ENCODE results near the gene DOCK2.

Gene DOCK2

DNA sequence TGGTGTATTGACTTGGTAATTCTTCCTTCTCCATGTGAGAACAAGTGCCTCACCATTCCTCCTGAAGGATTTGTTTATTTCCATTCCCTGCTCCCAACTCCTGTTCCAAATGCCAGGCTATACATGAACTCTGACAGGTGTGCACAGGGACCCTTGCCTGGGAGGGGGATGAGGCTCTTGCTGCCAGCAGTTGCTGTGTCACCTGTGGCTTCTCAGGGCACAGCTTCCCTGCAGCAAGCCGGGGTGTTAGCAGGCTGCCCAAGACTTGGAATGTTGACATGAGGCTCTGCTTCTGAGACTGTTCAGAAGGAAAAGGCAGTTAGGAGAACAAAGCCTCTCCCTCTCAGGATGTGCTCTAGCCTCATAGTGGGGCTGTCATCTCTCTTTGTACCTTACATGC is 131.3 kb downstream of the DOCK2 start:
- DNase-seq (ENCODE audit: low spot score): no peak
- no peaks in the 10 kb centered on the region for H3K9me3 ChIP-seq (replicated peaks in 1 of 2; ENCODE audit: control insufficient read depth in 2 of 2, insufficient read depth in 1 of 2, low read depth in 1 of 2, low read length in 2 of 2)
- H2BK5ac ChIP-seq (ENCODE audit: low read length): no peak overlapping the region
- H3K27me3 ChIP-seq (ENCODE audit: control insufficient read depth in 3 of 3, insufficient read depth in 3 of 3, low read depth in 1 of 3, low read length in 3 of 3): peaks cover 0 to under 1% (median 0%) of the 10 kb centered on the region in 3 experiments
- no peak overlapping the region for H3K27ac ChIP-seq (replicated peaks; ENCODE audit: low read length)
- no peak overlapping the region for H2BK15ac ChIP-seq (ENCODE audit: low read length)
- no peak overlapping the region for H3K14ac ChIP-seq (ENCODE audit: low read length)
- H2AK5ac ChIP-seq (ENCODE audit: low read depth, low read length): no peak overlapping the region
- no peak overlapping the region for H2BK120ac ChIP-seq (ENCODE audit: low read depth, low read length)
- H3K18ac ChIP-seq (ENCODE audit: low read length): no peak overlapping the region
- H2AFZ ChIP-seq (ENCODE audit: low read length): no peak overlapping the region
- no peak overlapping the region for H3K4me3 ChIP-seq (ENCODE audit: low read length in 2 of 2)
- no peak overlapping the region for H4K91ac ChIP-seq (ENCODE audit: low read depth, low read length, poor library complexity)
- H3K4me2 ChIP-seq (ENCODE audit: insufficient read depth, low read length, poor library complexity, severe bottlenecking): no peak overlapping the region
- no peaks in the 10 kb centered on the region for H3K36me3 ChIP-seq (replicated peaks in 1 of 2; ENCODE audit: control insufficient read depth in 2 of 2, insufficient read depth in 2 of 2, low read length in 2 of 2)
- H3K4me1 ChIP-seq (ENCODE audit: control insufficient read depth in 2 of 2, insufficient read depth in 1 of 2, low read depth in 1 of 2, low read length in 2 of 2): no peaks in the 10 kb centered on the region
- no peak overlapping the region for H3K23ac ChIP-seq (ENCODE audit: low read depth, low read length, poor library complexity)
- no CpG with 5 or more reads among the region's 1 CpG for WGBS, 2 donors (ENCODE audit: extremely low coverage in 2 of 2, insufficient read length in 2 of 2, insufficient replicate concordance in 1 of 2)
- H2BK12ac ChIP-seq (ENCODE audit: low read length): no peak overlapping the region
- H4K8ac ChIP-seq (ENCODE audit: low read depth, low read length): no peak overlapping the region
- no peak overlapping the region for H3K4ac ChIP-seq (ENCODE audit: low read length)
- H3K9ac ChIP-seq (ENCODE audit: low read depth, low read length, poor library complexity): no peak overlapping the region
- no peaks in the 10 kb centered on the region for H3K79me1 ChIP-seq (ENCODE audit: low read depth, low read length)

DNA sequence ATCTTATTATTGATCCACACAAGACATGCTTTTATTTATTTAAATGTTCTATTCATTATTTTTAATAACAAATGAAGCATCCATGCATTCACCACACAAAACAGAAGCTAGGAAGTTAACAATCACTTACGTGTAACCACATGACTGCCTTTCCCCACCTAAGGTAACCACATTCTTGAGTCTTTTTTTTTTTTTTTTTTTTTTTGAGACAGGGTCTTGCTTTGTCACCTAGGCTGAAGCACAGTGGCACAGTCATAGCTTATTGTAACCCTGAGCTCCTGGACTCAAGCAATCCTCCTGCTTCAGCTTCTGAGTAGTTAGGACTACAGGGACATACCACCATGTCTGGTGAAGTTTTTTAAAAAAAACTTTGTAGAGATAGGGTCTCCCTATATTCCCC is 133.0 kb downstream of the DOCK2 start:
- no peaks in the 10 kb centered on the region for H3K79me1 ChIP-seq (ENCODE audit: low read depth, low read length)
- no peaks in the 10 kb centered on the region for H3K4me1 ChIP-seq (ENCODE audit: control insufficient read depth in 2 of 2, insufficient read depth in 1 of 2, low read depth in 1 of 2, low read length in 2 of 2)
- H2BK12ac ChIP-seq (ENCODE audit: low read length): no peak overlapping the region
- H3K4me2 ChIP-seq (ENCODE audit: insufficient read depth, low read length, poor library complexity, severe bottlenecking): no peak overlapping the region
- H3K4ac ChIP-seq (ENCODE audit: low read length): no peak overlapping the region
- H2BK120ac ChIP-seq (ENCODE audit: low read depth, low read length): no peak overlapping the region
- no peak overlapping the region for H3K14ac ChIP-seq (ENCODE audit: low read length)
- H3K9ac ChIP-seq (ENCODE audit: low read depth, low read length, poor library complexity): no peak overlapping the region
- no peak overlapping the region for H2BK5ac ChIP-seq (ENCODE audit: low read length)
- H3K9me3 ChIP-seq (replicated peaks in 1 of 2; ENCODE audit: control insufficient read depth in 2 of 2, insufficient read depth in 1 of 2, low read depth in 1 of 2, low read length in 2 of 2): no peaks in the 10 kb centered on the region
- no CpG with 5 or more reads among the region's 1 CpG for WGBS, 2 donors (ENCODE audit: extremely low coverage in 2 of 2, insufficient read length in 2 of 2, insufficient replicate concordance in 1 of 2)
- no peak overlapping the region for H3K18ac ChIP-seq (ENCODE audit: low read length)
- H3K36me3 ChIP-seq (replicated peaks in 1 of 2; ENCODE audit: control insufficient read depth in 2 of 2, insufficient read depth in 2 of 2, low read length in 2 of 2): no peaks in the 10 kb centered on the region
- no peaks in the 10 kb centered on the region for H3K27me3 ChIP-seq (ENCODE audit: control insufficient read depth in 3 of 3, insufficient read depth in 3 of 3, low read depth in 1 of 3, low read length in 3 of 3)
- H2AK5ac ChIP-seq (ENCODE audit: low read depth, low read length): no peak overlapping the region
- no peak overlapping the region for H3K27ac ChIP-seq (replicated peaks; ENCODE audit: low read length)
- no peak overlapping the region for H2AFZ ChIP-seq (ENCODE audit: low read length)
- no peak overlapping the region for H3K4me3 ChIP-seq (ENCODE audit: low read length in 2 of 2)
- no peak overlapping the region for H4K91ac ChIP-seq (ENCODE audit: low read depth, low read length, poor library complexity)
- H3K23ac ChIP-seq (ENCODE audit: low read depth, low read length, poor library complexity): no peak overlapping the region
- H2BK15ac ChIP-seq (ENCODE audit: low read length): no peak overlapping the region
- no peak overlapping the region for H4K8ac ChIP-seq (ENCODE audit: low read depth, low read length)
- no peak for DNase-seq (ENCODE audit: low spot score)

DNA sequence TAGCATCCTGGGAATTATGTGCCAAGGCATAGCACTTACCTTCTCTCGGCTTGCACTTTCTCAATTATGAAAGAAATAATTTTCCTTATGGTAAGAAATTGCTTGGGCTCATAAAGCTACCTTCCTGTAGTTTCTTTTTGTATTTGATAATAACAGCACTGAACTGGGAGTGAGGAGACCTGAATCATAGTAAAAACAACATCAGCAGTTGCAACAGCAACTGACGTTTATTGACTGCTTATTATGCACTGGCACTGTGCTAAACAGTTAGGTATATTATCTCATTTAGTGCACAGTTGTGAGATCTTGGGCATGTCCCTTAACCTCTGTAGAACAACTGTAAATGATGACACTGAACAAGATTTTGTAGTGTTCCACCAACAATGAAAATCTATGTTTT is 135.2 kb downstream of the DOCK2 start:
- no peak overlapping the region for H2BK5ac ChIP-seq (ENCODE audit: low read length)
- H3K14ac ChIP-seq (ENCODE audit: low read length): no peak overlapping the region
- no peaks in the 10 kb centered on the region for H3K9me3 ChIP-seq (replicated peaks in 1 of 2; ENCODE audit: control insufficient read depth in 2 of 2, insufficient read depth in 1 of 2, low read depth in 1 of 2, low read length in 2 of 2)
- H2BK12ac ChIP-seq (ENCODE audit: low read length): no peak overlapping the region
- no peak overlapping the region for H4K8ac ChIP-seq (ENCODE audit: low read depth, low read length)
- H3K4me1 ChIP-seq (ENCODE audit: control insufficient read depth in 2 of 2, insufficient read depth in 1 of 2, low read depth in 1 of 2, low read length in 2 of 2): peaks cover 0 to 2% of the 10 kb centered on the region in 2 donors
- DNase-seq (ENCODE audit: low spot score): no peak
- H3K18ac ChIP-seq (ENCODE audit: low read length): no peak overlapping the region
- no CpG with 5 or more reads among the region's 2 CpGs for WGBS, 2 donors (ENCODE audit: extremely low coverage in 2 of 2, insufficient read length in 2 of 2, insufficient replicate concordance in 1 of 2)
- no peak overlapping the region for H3K27ac ChIP-seq (replicated peaks; ENCODE audit: low read length)
- no peak overlapping the region for H2BK15ac ChIP-seq (ENCODE audit: low read length)
- no peak overlapping the region for H3K4me2 ChIP-seq (ENCODE audit: insufficient read depth, low read length, poor library complexity, severe bottlenecking)
- no peak overlapping the region for H2AK5ac ChIP-seq (ENCODE audit: low read depth, low read length)
- no peak overlapping the region for H3K23ac ChIP-seq (ENCODE audit: low read depth, low read length, poor library complexity)
- no peak overlapping the region for H4K91ac ChIP-seq (ENCODE audit: low read depth, low read length, poor library complexity)
- no peak overlapping the region for H2AFZ ChIP-seq (ENCODE audit: low read length)
- H3K4me3 ChIP-seq (ENCODE audit: low read length in 2 of 2): no peak overlapping the region
- peaks cover 0 to 3% (median 0%) of the 10 kb centered on the region in 3 experiments for H3K27me3 ChIP-seq (ENCODE audit: control insufficient read depth in 3 of 3, insufficient read depth in 3 of 3, low read depth in 1 of 3, low read length in 3 of 3)
- no peaks in the 10 kb centered on the region for H3K36me3 ChIP-seq (replicated peaks in 1 of 2; ENCODE audit: control insufficient read depth in 2 of 2, insufficient read depth in 2 of 2, low read length in 2 of 2)
- no peak overlapping the region for H3K9ac ChIP-seq (ENCODE audit: low read depth, low read length, poor library complexity)
- H3K4ac ChIP-seq (ENCODE audit: low read length): no peak overlapping the region
- H2BK120ac ChIP-seq (ENCODE audit: low read depth, low read length): no peak overlapping the region
- H3K79me1 ChIP-seq (ENCODE audit: low read depth, low read length): no peaks in the 10 kb centered on the region

DNA sequence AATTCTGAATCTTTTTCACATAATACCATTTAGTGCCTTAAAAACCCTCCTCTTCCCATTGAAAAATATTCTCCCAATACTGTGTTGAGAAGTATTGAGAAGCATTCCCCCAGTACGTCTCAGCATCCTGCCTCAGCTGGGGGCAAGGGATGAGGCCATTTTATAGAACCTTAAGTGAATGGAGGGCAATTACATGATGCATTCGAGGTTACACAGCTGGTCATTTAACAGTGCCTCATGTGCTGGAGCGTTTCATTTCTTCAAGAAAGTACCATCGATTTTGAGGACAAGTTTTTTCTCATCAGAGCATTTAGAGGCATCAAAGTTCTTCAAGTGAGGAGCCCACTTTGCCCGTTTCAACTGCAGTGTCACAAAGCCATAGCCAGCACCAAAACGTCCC is 135.6 kb downstream of the DOCK2 start:
- H3K27ac ChIP-seq (replicated peaks; ENCODE audit: low read length): no peak overlapping the region
- WGBS, 2 donors (ENCODE audit: extremely low coverage in 2 of 2, insufficient read length in 2 of 2, insufficient replicate concordance in 1 of 2): no CpG with 5 or more reads among the region's 6 CpGs
- no peak overlapping the region for H3K4me3 ChIP-seq (ENCODE audit: low read length in 2 of 2)

More for the DNA sequence above, 135.6 kb downstream of the DOCK2 start:
- Histone ChIP-seq H3K9ac (ENCODE audit: low read depth, low read length, poor library complexity) (no peak overlapping the region), H4K8ac (ENCODE audit: low read depth, low read length) (no peak overlapping the region), H3K18ac (ENCODE audit: low read length) (no peak overlapping the region), H2AK5ac (ENCODE audit: low read depth, low read length) (no peak overlapping the region), H3K9me3 (replicated peaks in 1 of 2; ENCODE audit: control insufficient read depth in 2 of 2, insufficient read depth in 1 of 2, low read depth in 1 of 2, low read length in 2 of 2) (no peaks in the 10 kb centered on the region), H4K91ac (ENCODE audit: low read depth, low read length, poor library complexity) (no peak overlapping the region), H3K23ac (ENCODE audit: low read depth, low read length, poor library complexity) (no peak overlapping the region), H3K4ac (ENCODE audit: low read length) (no peak overlapping the region), H2AFZ (ENCODE audit: low read length) (no peak overlapping the region), H3K14ac (ENCODE audit: low read length) (no peak overlapping the region), H2BK120ac (ENCODE audit: low read depth, low read length) (no peak overlapping the region), H3K36me3 (replicated peaks in 1 of 2; ENCODE audit: control insufficient read depth in 2 of 2, insufficient read depth in 2 of 2, low read length in 2 of 2) (no peaks in the 10 kb centered on the region), H2BK5ac (ENCODE audit: low read length) (no peak overlapping the region), H3K79me1 (ENCODE audit: low read depth, low read length) (no peaks in the 10 kb centered on the region), H2BK12ac (ENCODE audit: low read length) (no peak overlapping the region), H3K4me2 (ENCODE audit: insufficient read depth, low read length, poor library complexity, severe bottlenecking) (no peak overlapping the region), H2BK15ac (ENCODE audit: low read length) (no peak overlapping the region), H3K4me1 (ENCODE audit: control insufficient read depth in 2 of 2, insufficient read depth in 1 of 2, low read depth in 1 of 2, low read length in 2 of 2) (peaks cover 0 to 2% of the 10 kb centered on the region in 2 donors), H3K27me3 (ENCODE audit: control insufficient read depth in 3 of 3, insufficient read depth in 3 of 3, low read depth in 1 of 3, low read length in 3 of 3) (peaks cover 0 to 6% (median 0%) of the 10 kb centered on the region in 3 experiments)
- DNase-seq (ENCODE audit: low spot score): no peak

Measured in neuronal stem cell (in vitro differentiated cells).